NB4 (cell line): Measurements from ENCODE around the gene AKR1B15.

ENCODE experiments used
- MAX ChIP-seq: IDR thresholded peaks from 2 replicates; pipeline ENCODE4 v1.6.1; 2011; ENCODE audit warnings: low read depth, low read length
- POLR2A ChIP-seq: IDR thresholded peaks from 2 replicates; pipeline ENCODE4 v1.6.1; 2011; ENCODE audit warnings: mild to moderate bottlenecking; ENCODE audit not compliant: insufficient read length; ENCODE audit errors: extremely low read depth
- TF ChIP-seq, protein P1 (sequence below): IDR thresholded peaks from one replicate; pipeline ENCODE4 v1.5.1; 2012; ENCODE audit warnings: low read depth, low read length

DNA sequence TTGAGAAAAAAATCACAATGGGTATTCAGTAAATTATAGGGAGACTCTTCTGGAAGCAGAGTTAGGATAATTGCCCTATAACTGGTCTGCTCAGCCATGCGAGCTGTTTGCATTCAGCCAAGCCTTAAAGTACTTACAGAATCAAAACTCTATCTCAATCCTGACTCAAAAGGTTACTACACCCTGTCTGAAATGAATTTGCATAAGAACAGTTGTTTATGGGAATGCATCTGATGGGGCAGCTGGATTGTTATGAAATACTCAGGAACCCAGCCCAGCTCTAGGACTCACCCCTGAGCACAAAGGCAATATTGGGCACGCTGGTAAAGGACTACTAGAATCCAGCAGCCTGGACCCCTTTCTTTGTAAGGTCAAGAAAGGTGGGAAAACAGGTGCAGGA, 38.8 kb downstream of the AKR1B15 start:
- TF ChIP-seq MAX (no peak), POLR2A (no peak)
- TF ChIP-seq, protein P1, sequence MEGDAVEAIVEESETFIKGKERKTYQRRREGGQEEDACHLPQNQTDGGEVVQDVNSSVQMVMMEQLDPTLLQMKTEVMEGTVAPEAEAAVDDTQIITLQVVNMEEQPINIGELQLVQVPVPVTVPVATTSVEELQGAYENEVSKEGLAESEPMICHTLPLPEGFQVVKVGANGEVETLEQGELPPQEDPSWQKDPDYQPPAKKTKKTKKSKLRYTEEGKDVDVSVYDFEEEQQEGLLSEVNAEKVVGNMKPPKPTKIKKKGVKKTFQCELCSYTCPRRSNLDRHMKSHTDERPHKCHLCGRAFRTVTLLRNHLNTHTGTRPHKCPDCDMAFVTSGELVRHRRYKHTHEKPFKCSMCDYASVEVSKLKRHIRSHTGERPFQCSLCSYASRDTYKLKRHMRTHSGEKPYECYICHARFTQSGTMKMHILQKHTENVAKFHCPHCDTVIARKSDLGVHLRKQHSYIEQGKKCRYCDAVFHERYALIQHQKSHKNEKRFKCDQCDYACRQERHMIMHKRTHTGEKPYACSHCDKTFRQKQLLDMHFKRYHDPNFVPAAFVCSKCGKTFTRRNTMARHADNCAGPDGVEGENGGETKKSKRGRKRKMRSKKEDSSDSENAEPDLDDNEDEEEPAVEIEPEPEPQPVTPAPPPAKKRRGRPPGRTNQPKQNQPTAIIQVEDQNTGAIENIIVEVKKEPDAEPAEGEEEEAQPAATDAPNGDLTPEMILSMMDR = no peak
